GM21529 (cell line): Measurements from ENCODE around the gene NCAN.

Experiments used
- ATAC-seq: cut with Tn5 transposase; IDR thresholded peaks from one replicate; pipeline ENCODE4 v1.9.1; 2021; ENCODE audit not compliant: unreplicated experiment

Gene NCAN

DNA sequence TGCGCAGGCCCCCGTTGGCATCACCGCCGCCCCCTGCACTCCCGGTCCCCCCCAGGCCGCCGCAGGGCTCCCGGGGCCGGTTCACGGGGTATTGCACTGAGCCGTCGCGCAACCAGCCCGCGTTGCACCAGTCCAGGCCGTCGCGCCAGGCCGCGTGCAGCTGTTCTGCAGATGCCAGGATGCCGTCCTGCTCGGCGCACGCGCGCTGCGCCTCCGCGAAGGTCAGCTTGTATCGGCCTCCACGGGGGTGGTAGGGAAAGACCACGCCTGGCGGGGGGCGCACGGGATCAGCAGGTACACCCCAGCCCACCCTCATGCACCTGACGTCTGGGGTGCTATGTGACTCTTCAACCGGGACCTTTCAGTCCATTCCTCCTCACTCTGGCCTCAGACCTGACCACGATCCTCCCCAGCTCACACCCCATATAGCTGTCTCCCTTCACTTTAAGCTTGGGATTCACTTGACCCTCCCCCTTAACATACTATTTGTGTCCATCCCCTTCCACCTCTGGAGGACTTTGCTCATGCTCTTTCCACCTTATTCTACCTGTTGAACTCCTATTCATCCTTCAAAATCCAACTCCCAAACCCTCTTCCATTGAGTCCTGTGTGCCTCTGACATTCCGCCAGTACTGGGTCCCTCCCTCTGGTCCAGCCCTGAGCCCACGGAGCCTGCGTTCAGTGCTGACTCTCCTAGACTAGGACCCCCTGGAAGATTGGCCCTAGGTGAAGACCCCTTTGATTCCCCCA lies 47.0 kb downstream of the NCAN start:
- ATAC-seq = no peak

DNA sequence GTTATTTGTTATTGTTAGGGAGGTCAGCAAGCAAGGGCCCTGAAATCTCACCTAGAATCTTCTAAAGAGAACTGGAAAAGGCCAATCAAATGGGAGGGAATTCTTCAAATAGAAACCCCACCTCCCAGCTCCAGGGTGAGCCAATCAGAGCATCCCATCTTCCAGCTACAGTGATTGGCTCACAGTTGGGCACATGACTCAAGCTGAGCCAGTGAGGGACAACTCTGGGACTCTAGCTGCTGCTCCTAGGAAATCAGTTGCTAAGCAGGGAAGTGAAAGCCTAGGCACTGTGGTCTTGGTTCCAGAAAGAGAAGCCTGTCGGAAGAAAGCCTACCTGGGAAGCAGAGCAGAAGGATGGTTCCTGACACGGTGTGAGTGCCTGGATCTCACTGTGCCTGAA lies 48.0 kb downstream of the NCAN start:
- ATAC-seq = no peak

DNA sequence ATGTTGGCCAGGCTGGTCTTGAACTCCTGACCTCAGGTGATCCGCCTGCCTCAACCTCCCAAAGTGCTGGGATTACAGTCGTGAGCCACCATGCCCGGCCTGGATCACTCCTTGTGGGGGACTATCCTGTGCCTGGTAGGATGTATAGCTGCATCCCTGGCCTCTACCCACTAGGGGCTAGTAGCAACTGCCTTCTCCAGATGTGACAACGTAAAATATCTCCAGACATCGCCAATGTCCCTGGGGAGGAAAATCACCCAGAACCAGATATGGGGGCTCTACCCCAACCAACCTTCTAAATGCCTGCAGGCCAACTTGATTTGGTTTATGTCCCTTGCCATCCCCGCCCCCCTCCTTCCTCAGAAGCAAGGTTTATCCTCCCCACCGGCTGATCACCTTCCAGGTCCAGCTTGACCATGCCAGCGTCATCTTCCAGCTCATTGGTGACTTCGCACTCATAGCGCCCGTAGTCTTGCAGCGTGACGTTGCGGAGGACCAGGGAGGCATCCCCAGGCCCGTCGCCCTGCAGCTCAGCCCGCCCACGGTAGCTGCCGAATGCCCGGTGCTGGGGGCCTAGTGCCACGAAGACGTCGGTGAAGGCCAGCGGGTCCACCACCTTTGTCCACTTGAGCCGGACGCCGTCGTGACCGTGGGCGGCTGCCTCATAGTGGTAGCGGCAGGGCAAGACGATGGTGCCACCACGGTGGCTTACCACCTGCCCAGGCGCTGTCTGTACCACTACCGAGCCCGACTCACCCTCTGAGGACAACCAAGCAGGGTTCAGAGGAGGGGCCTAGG lies 48.9 kb downstream of the NCAN start:
- no peak for ATAC-seq

DNA sequence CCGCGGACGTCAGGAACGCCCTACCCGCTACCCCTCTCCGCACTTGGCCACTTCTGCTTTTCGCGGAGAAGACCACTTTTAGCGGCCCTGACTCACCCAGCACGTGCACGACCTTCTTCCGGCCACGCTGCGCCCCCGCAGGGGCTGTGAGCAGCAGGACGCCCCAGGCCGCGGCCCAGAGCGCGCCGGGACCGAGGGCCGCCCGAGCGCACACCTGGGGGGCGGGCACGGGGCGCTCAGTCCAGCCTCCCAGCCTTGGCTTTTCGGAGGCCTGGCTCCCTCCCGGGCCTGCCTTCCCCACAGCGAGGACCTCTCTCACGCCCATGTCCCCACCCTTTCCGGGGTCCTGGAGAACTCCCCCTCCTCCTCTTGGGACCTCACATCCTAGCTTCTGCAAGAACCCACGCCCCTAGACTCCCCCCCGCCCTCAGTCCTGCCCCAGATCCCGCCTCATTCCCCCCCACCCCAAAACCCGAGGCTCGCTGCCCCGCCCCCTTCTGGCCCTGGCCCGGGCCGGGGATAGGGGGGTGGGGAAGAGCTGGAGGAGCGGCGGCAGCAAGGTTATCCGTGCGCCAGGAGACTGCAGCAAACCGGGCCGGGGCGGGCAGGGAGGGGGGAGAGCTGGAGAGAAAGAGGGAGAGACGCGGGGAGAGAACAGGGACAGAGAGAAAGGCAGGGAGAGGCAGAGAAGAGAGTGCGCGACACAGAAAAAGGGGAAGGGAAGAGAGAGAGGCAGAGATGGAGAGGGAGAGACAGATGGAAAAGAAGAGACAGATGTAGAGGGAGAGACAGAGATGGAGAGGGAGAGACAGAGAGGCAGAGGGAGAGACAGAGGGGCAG lies 49.8 kb downstream of the NCAN start:
- ATAC-seq = no peak

DNA sequence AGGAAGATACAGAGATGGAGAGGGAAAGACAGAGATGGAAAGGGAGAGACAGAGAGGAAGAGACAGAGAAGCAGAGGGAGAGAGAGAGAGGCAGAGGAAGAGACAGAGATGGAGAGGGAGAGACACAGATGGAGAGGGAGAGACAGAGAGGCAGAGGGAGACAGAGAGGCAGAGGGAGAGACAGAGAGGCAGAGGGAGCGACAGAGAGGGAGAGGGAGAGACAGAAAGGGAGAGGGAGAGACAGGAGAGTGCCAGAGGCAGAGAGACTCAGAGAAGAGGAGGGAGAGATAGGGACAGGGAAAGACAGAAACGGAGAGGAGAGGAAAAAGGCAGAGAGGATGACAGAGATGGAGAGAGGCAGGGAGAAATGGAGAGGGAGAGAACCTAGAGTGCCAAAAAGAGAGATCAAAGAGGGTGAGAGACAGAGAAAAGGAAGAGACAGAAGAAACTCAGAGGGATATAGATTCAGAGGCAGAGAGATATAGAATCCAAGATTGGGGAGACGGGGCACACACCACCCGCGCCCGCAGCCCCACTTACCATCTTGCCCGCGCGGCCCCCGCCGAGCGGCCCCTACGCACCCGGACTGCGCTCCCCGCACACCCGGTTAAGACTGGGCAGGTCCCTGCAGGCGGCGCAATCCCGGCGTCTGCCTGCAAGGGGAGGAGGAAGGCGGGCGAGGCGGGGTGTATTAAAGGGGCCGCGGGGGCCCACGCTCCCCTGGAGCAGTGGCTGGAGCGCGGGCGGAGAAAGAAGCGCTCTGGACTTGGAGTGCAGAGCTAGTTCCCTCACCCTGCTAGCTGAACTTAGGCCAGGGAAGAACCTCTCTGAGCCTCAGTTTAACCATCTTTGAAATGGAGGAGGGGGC lies 50.7 kb downstream of the NCAN start:
- no peak for ATAC-seq

DNA sequence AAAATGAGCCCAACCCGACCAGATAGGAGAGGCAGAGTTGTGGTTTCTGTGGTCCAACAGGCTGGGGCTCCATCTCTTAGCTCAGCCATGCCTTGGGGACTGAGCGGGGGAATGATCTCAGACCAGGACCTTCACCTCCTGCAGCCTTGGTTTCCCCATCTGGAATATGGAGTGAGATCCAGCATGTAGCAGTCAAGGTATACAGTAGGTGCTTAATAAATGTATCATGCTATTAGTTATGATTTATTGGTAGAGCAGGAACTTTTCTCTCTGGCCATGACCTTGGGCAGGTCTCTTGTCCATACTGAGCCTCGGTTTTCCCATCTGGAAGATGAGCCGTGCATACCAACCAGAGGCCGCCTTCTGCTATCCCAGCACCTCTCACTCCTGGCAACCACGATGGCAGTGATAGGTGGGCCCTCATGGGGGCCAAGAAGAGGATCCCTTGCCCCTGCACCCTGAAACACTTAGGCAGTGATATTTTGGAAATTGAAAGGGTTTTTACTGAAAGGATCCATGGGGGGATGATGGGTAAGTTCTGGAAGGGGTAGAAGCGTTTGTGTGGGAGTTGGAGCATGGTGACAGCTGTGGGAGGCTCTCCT lies 52.2 kb downstream of the NCAN start:
- ATAC-seq = no peak

DNA sequence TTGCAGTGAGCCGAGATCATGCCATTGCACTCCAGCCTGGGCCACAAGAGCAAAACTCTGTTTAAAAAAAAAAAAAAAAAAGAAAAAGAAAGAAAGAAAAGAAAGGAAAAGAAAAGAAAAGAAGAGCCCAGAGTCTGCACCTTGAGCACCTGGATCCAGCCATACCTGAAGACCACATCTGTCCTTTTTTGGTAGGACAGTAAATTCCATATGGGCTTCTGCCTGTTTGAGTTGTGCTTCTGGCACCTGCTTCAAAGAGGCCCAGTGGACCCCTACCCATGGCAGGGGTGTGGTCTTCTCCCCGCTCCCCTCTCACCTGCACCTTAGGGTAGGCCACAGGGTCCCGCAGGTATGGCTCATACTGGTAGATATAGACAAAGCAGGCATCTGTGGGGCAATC lies 55.5 kb downstream of the NCAN start:
- no peak for ATAC-seq

DNA sequence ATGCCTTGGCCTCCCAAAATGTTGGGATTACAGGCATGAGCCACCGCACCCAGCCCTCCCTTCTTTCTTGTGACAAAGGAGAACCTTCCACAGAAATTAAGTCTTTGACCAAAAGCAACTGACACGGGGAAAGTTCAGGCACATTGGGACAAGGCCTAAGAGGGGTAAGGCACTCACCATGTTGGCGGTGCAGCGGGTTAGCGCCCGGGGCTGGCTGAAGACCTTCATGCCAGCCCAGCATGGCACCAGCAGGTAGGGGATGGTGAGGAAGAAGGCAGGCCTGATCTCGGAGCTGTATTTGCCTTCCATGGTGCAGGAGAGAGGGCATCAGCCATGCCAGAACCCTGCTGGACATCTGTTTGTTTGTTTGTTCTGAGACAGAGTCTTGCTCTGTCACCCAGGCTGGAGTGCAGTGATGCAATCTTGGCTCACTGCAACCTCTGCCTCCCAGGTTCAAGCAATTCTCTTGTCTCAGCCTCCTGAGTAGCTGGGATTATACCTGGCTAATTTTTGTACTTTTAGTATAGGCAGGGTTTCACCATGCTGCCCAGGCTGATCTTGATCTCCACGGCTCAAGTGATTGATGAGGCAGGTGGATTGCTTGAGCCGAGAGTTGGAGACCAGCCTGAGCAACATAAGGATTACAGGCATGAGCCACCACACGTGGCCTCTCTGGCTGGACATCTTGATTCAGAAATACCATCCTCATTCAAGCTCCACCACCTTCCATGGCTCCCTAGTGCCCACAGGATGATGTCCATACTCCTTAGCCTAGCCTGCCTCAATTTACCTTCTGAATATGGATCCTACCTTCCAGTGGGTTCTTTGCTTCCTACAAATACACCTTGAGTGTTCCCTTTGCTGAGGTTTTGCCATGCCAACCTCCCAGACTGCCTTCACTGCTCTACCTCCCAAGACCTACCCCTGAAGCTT lies 57.0 kb downstream of the NCAN start:
- ATAC-seq = no peak

DNA sequence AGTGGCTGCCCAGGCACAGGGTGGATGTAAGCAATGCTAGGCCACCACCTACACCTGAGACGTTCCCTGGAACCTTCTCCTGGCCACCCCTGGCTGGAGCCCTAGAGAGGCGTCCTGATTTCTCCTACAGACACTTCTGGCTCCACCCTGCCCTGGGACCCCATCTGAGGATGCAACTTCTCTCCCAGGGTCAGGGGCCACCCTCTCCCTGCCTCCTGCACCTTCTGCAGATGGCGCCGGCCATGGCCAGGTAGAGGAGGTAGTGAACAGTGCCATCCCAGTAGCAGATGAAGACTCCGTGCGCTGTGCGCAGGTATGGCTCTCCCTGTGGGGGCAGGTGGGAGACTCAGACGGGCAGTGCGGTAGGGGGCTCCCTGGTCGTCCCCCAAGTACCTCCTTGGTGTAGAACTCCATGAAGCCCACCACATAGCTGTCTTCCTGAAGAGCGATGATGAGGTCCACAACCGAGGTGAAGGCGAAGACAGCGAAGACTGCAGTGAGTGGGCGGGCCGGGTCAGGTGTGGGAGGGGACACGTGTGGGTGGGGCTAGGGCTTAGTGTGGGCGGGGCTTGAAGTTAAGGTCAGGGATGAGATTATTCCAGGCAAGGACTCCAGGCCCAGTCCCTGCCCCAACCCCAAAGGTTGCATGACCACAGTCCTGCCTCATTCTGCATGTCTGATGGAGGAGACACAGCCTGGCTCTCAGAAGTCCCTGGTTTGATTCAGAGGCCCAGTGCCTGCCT lies 58.4 kb downstream of the NCAN start:
- ATAC-seq = no peak

DNA sequence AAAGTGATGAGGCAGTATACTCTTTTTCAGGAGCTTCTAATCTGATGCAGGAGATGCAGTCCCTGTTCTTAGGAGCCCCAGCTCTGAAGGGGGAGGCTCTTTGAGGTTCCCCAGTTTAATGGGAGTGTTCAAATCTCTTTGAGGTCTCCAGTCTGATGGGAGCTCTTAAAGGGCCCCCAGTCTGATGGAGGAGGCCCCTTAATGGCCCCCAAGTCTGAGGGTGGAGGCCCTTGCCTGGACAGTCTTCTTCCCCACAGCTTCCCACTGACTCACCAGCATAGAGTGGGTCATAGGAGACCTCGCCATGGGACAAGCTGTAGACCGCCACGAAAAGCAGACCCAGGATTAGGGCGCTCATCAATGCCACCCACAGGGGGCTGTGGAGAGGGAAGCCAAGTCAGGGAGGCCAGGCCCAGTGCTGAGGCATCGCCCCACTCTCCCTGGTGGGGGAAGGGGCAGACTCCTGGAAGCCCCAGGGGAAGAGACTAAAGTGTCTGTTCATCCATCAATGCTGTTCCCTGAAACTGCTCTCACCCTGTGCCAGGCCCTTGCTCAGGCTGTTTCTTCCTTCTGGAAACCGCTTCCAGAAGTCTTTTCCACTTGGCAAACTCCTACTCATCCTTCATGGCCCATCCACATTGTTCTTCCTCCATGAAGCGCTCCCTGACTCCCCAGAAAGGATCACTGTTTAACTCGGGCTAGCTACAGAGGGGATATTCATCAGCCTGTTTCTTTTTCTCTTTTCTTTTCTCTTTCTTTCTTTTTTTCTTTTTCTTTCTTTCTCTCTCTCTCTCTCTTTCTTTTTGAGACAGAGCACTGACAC lies 59.2 kb downstream of the NCAN start:
- ATAC-seq = no peak

DNA sequence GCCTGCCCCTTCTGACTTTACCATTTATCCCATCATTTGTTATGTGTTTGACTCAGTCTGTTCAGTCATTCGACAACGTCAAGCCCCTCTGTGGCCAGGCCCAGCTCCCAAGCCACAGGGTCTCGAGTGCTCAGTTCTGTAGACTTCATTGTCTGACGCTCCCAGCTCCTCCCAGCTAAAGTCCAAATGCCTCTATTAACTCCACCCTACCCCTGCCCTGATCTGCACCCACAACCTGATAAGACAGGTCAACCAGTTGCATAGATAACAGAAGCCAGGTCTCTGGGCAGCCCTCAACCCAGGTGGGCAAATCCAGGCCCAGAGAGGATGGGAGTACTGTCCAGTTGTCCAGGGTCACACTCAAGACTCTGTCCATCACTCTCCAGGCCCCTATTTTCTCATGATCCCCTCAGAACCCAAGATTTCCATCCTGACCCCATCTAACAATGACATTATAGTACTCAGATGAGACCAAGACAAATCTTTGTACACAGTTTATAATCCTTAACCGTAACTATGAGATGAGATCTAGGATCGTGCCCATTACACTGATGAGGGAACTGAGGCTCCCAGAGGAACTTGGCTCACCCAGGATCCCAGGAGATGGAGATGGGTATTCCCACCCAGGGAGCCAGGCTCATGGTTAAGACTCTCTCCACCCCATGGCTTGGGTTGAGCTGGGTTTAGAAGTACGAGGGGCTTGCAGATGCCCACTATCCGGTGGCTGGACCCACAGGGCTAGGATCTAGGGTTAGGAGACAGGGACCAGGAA lies 60.3 kb downstream of the NCAN start:
- no peak for ATAC-seq

DNA sequence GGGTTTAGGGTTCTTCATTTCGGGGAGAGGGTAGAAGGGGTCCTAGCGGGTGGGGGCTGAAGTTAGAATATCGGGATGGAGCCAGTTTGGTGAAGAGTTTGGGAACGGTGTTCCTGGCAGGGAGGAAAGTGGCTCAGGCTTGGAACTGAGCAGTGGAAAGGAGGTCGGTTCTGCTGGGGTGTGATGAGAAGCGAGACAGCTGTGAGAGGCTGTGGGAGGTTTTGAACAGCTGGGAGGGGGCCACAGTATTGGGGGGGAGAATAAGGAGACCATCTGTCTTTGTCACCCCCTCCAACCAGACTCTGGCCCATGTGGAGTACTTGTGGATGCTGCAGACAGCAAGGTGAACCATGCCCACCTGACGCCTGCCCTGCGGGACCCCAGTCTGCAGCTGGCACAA lies 62.4 kb downstream of the NCAN start:
- ATAC-seq = no peak

DNA sequence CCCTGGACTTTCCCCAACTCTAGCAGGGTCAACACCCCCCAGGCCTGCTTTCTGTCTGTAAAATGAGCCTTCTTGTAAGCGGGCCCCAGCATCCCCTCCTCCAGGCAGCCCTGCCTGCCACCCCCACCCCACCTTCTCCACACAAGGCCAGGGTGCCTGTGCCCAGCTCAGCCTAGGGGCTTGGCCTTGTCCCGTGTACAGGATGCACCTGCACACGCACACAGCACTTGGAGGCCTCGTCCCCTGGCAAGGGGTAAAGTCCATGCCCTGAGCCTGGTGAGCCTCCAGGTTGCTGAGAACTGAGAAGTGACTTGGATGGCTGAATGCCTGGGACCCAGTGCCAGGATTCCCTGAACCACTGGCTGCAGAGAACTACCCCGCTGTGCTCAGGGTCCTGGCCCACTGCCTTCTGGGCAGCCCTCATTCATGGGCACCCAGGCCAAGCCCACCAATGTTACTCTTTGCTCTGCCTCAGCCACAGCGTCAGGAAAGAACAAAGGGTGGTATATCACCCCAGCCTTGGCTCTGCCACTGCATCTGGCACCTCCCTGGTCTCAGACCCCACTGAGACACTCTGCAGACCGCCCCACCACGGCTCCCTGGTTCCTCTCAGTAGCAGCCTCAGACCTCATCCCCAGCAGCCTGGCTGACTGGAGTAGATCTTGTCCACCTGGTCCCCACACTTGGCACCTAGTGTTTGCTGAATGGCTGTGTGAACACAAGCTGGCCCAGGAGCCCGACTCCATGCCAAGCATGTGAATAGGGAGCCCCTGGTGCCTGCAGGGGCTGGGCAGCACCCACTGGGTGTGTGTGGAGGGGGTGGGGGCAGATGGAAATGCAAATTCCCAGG lies 63.2 kb downstream of the NCAN start:
- no peak for ATAC-seq

DNA sequence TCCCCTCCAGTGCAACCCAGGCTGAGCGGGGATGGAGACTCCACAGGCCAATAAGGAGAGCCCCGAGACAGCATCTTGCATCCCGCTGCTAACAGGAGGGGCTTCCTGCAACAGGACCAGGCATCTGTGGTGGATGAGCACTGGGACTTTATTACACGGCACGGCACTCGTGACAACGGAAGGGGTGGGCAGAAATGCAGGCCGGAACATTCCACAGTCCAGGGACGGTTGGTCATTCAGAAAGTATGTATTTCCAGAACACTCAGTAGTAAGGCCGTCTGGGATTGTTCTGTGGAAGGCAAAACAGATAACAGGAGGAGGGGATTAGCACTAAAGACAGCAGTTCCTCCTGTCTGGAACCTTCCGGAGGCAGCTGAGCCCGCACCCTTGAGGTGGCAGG lies 64.6 kb downstream of the NCAN start:
- no peak for ATAC-seq

DNA sequence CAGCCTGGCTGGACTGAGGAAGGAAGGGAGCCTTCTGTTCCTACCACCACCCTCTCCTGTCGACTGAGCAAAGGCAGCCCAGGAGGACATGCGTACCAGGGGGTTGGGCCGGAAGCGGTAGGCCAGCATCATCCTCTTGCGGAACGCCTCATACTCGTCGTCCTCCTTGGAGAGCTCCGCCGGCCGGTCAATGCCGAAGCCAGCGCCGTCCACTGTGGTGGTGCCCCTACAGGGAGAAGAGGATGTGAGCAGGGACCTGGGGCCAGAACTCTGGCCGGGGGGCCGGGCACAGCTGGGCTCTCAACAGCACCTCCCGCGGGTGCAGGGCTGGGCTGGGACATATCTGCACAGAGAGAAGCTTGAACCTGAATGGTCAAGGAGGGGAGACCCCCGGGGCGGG lies 65.1 kb downstream of the NCAN start:
- no peak for ATAC-seq

DNA sequence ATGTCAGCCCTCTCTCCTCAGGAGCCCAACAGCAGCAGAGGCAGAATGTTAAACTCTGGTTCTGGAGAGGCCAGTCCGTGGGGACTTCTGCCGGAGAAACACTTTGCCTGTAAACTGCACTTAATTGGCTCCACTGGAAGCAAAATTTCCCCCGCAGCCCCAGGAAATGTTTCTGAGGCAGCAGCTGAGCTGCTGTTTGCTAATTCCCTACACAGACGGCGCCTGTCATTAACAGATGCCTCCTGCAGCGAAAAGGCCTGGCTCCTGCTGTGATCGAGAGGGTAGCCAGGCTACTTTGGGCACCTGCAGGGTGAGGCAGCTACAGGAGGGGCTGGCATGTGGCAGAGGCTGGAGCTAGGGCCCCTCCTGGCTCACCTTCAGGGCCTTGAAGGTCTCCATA lies 66.6 kb downstream of the NCAN start:
- ATAC-seq = no peak
